Liver (tissue), 9 donors: ENCODE data around the gene MCF2L. TPM values are rescaled to one million over a fixed set of nuclear protein-coding genes. Genes with fewer than 3 reads are reported as not detected.

Source experiments
- DNase-seq: peaks from one replicate; pipeline ENCODE4 v3.0.0-alpha.2; 2017; ENCODE audit warnings: low spot score
- H3K27ac ChIP-seq, 2 donors: one replicate each; pipeline ENCODE4 v1.7.0; 2013; ENCODE audit warnings: inconsistent platforms in 2 of 2, low read length in 2 of 2, control low read depth in 1 of 2, low read depth in 1 of 2, mild to moderate bottlenecking in 1 of 2
- H3K27me3 ChIP-seq, 4 donors: one replicate each; pipeline versions ENCODE4 v1.6.1 to v1.7.0; 2013; ENCODE audit warnings: low read length in 3 of 4, inconsistent platforms in 1 of 4, mild to moderate bottlenecking in 1 of 4, moderate library complexity in 1 of 4; ENCODE audit not compliant: control insufficient read depth in 4 of 4, insufficient read depth in 4 of 4
- H3K36me3 ChIP-seq, 4 donors: one replicate each; pipeline versions ENCODE4 v1.6.1 to v1.7.0; 2013; ENCODE audit warnings: low read length in 3 of 4, mild to moderate bottlenecking in 3 of 4, low read depth in 1 of 4, moderate library complexity in 1 of 4; ENCODE audit not compliant: control insufficient read depth in 4 of 4, insufficient read depth in 3 of 4
- H3K4me1 ChIP-seq, 4 donors: one replicate each; pipeline versions ENCODE4 v1.6.1 to v1.7.0; 2013; ENCODE audit warnings: low read length in 3 of 4, mild to moderate bottlenecking in 3 of 4, moderate library complexity in 1 of 4; ENCODE audit not compliant: control insufficient read depth in 4 of 4, insufficient read depth in 4 of 4
- H3K4me3 ChIP-seq, 3 donors: one replicate each; pipeline versions ENCODE4 v1.6.1 to v1.7.0; 2013; ENCODE audit warnings: low read length in 3 of 3, control low read depth in 1 of 3, low read depth in 1 of 3, mild to moderate bottlenecking in 1 of 3
- H3K9ac ChIP-seq, 2 donors: one replicate each; pipeline ENCODE4 v1.7.0; 2013; ENCODE audit warnings: low read length in 2 of 2, mild to moderate bottlenecking in 2 of 2, moderate library complexity in 2 of 2, control low read depth in 1 of 2, low read depth in 1 of 2
- H3K9me3 ChIP-seq, 4 donors: one replicate each; pipeline versions ENCODE4 v1.6.1 to v1.7.0; 2013; ENCODE audit warnings: low read length in 3 of 4; ENCODE audit not compliant: control insufficient read depth in 4 of 4
- ATF3 ChIP-seq: IDR thresholded peaks from 2 replicates; pipeline ENCODE4 v1.6.1; 2016; ENCODE audit warnings: antibody characterized with exemption
- CTCF ChIP-seq: fragments of 150-350 bp; IDR thresholded peaks from 2 replicates; pipeline ENCODE4 v1.5.1; 2017; ENCODE audit warnings: improper control_type of control experiment, low read depth, low read length; ENCODE audit not compliant: missing input control
- EGR1 ChIP-seq, 2 donors: IDR thresholded peaks; 2 replicates each; pipeline ENCODE4 v1.6.1; 2016 to 2018; ENCODE audit warnings: antibody characterized with exemption in 2 of 2, low read depth in 2 of 2
- FOXA1 ChIP-seq: IDR thresholded peaks from 2 replicates; pipeline ENCODE4 v1.6.1; 2016; ENCODE audit warnings: antibody characterized with exemption
- FOXA2 ChIP-seq: IDR thresholded peaks from 2 replicates; pipeline ENCODE4 v1.6.1; 2016; ENCODE audit warnings: antibody characterized with exemption
- GABPA ChIP-seq, 2 donors: IDR thresholded peaks in 1 of 2; conservative IDR thresholded peaks in 1 of 2; 2 replicates each; pipeline ENCODE4 v1.6.1; 2016; ENCODE audit warnings: antibody characterized with exemption in 2 of 2, mild to moderate bottlenecking in 1 of 2, moderate library complexity in 1 of 2
- HNF4A ChIP-seq, 2 donors: conservative IDR thresholded peaks; 2 replicates each; pipeline ENCODE4 v1.6.1; 2016; ENCODE audit warnings: antibody characterized with exemption in 2 of 2, mild to moderate bottlenecking in 2 of 2
- HNF4G ChIP-seq: IDR thresholded peaks from 2 replicates; pipeline ENCODE4 v1.6.1; 2016; ENCODE audit warnings: antibody characterized with exemption
- JUND ChIP-seq, 2 donors: IDR thresholded peaks; 2 replicates each; pipeline ENCODE4 v1.6.1; 2016; ENCODE audit warnings: antibody characterized with exemption in 2 of 2
- MAX ChIP-seq: IDR thresholded peaks from 2 replicates; pipeline ENCODE4 v1.6.1; 2016; ENCODE audit warnings: antibody characterized with exemption
- NR2F2 ChIP-seq: IDR thresholded peaks from 2 replicates; pipeline ENCODE4 v1.6.1; 2016; ENCODE audit warnings: antibody characterized with exemption
- RAD21 ChIP-seq, 2 donors: IDR thresholded peaks; 2 replicates each; pipeline ENCODE4 v1.6.1; 2016; ENCODE audit warnings: antibody characterized with exemption in 2 of 2, mild to moderate bottlenecking in 2 of 2
- REST ChIP-seq: IDR thresholded peaks from 2 replicates; pipeline ENCODE4 v1.6.1; 2016; ENCODE audit warnings: antibody characterized with exemption, mild to moderate bottlenecking
- RXRA ChIP-seq, 2 donors: IDR thresholded peaks; 2 replicates each; pipeline ENCODE4 v1.6.1; 2017 to 2018; ENCODE audit warnings: antibody characterized with exemption in 2 of 2, mild to moderate bottlenecking in 1 of 2
- SP1 ChIP-seq: IDR thresholded peaks from 2 replicates; pipeline ENCODE4 v1.6.1; 2018; ENCODE audit warnings: antibody characterized with exemption, mild to moderate bottlenecking
- TAF1 ChIP-seq: conservative IDR thresholded peaks from 2 replicates; pipeline ENCODE4 v1.6.1; 2016; ENCODE audit warnings: antibody characterized with exemption, mild to moderate bottlenecking
- YY1 ChIP-seq: IDR thresholded peaks from 2 replicates; pipeline ENCODE4 v1.6.1; 2016; ENCODE audit warnings: antibody characterized with exemption, mild to moderate bottlenecking
- ZBTB33 ChIP-seq: IDR thresholded peaks from 2 replicates; pipeline ENCODE4 v1.6.1; 2016; ENCODE audit warnings: antibody characterized with exemption
- WGBS: extraction: QIAGEN DNeasy Blood & Tissue Kit; methylation state at CpG from one replicate; pipeline ENCODE4 v1.1.7; 2013; 5-methylcytosine and 5-hydroxymethylcytosine counted together
- polyA plus RNA-seq, 2 donors: library from polyadenylated mRNA; stranded (reverse) in 1 of 2; unstranded in 1 of 2; fragments of 200-250 nt in 1 of 2; fragments of >200 nt in 1 of 2; fragmentation: Nextera tagmentation in 1 of 2; extraction: Ambion mirVana in 1 of 2; gene quantifications; one replicate each; pipeline versions ENCODE4 v1.2.1 to v1.2.3, GENCODE V29; 2013 to 2015
- total RNA-seq, 2 donors: library from RNA; depleted of rRNA; stranded (reverse); fragments of >200 nt; gene quantifications; one replicate each; pipeline ENCODE4 v1.2.3, GENCODE V29; 2014
- donor health status: healthy.
- donor health status: healthy.
- donor health status: healthy.
- donor health status: healthy.
- donor health status: healthy.

The MCF2L gene
- total and polyA plus RNA-seq, 4 donors, result 2.9 to 12.8 (median 7.1) TPM

- Histone ChIP-seq H3K27me3 (no peaks in the 10 kb centered on the region), H3K9me3 (no peaks in the 10 kb centered on the region), H3K4me3 (no peak overlapping the region), H3K9ac (no peak overlapping the region), H3K27ac (no peak overlapping the region), H3K4me1 (no peaks in the 10 kb centered on the region), H3K36me3 (peaks cover 0 to 14% (median 5%) of the 10 kb centered on the region in 4 donors)
- DNase-seq, result no peak
- no peak for TF ChIP-seq JUND (IDR thresholded peaks at IDR 0.05)
- TF ChIP-seq HNF4A (conservative IDR thresholded peaks at IDR 0.05), result no peak
- no peak for TF ChIP-seq CTCF
- no peak for TF ChIP-seq REST
- TF ChIP-seq RXRA (IDR thresholded peaks at IDR 0.05), result no peak
- no peak for TF ChIP-seq ATF3
- TF ChIP-seq TAF1, result no peak
- no peak for TF ChIP-seq FOXA1
- TF ChIP-seq FOXA2, result no peak
- no peak for TF ChIP-seq ZBTB33
- TF ChIP-seq YY1, result no peak
- TF ChIP-seq EGR1 (IDR thresholded peaks at IDR 0.05; ENCODE audit: low read depth in 2 of 2), result no peak
- TF ChIP-seq SP1, result no peak
- no peak for TF ChIP-seq NR2F2
- no peak for TF ChIP-seq MAX
- TF ChIP-seq GABPA (IDR thresholded peaks at IDR 0.05 in 1 of 2, conservative IDR thresholded peaks at IDR 0.05 in 1 of 2), result no peak
- TF ChIP-seq RAD21 (IDR thresholded peaks at IDR 0.05), result no peak
- TF ChIP-seq HNF4G, result no peak
- WGBS, result 89% methylated on average over 14 of the region's 14 CpGs
Observed at GRCh38 chr13:113094410-113094800, 125.4 kb downstream of the MCF2L start.
